Astrocyte of the spinal cord (primary cell): Measurements from ENCODE around the gene GSDME.

ENCODE experiments used
- DNase-seq: peaks from one replicate; pipeline ENCODE4 v3.0.0; 2011; ENCODE audit warnings: low read depth, low spot score
- H3K4me3 ChIP-seq: 2 replicates; pipeline ENCODE4 v1.5.1; 2011; ENCODE audit warnings: low read depth, mild to moderate bottlenecking, low read length, moderate library complexity
- in situ Hi-C: cut with HindIII; loops from 2 replicates; pipeline ENCODE4 v1.10.0; 2017; ENCODE audit warnings: low sequenced_read_pairs
- TF ChIP-seq, protein P1 (sequence below): IDR thresholded peaks from 2 replicates; pipeline ENCODE4 v1.5.1; 2012; ENCODE audit warnings: low read depth, mild to moderate bottlenecking, low read length, inconsistent platforms

Gene GSDME

DNA sequence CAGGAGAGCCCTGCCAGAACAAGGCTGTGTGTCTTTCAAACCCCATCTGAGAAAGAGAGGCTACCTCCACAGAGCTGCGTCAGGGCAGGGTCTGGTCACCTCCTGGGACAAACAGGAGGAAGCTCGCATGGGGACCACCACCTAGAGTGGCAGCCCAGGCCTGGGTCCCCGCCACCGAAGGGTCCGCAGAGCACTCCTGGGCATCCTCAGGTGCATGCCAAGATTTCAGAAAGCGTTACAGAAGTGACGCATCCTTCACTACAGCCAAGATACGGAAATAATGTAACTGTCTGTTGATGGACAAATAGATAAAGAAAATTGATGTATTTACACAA is 42.6 kb downstream of the GSDME start:
- in situ Hi-C loops, result no loop called here
- TF ChIP-seq, protein P1, sequence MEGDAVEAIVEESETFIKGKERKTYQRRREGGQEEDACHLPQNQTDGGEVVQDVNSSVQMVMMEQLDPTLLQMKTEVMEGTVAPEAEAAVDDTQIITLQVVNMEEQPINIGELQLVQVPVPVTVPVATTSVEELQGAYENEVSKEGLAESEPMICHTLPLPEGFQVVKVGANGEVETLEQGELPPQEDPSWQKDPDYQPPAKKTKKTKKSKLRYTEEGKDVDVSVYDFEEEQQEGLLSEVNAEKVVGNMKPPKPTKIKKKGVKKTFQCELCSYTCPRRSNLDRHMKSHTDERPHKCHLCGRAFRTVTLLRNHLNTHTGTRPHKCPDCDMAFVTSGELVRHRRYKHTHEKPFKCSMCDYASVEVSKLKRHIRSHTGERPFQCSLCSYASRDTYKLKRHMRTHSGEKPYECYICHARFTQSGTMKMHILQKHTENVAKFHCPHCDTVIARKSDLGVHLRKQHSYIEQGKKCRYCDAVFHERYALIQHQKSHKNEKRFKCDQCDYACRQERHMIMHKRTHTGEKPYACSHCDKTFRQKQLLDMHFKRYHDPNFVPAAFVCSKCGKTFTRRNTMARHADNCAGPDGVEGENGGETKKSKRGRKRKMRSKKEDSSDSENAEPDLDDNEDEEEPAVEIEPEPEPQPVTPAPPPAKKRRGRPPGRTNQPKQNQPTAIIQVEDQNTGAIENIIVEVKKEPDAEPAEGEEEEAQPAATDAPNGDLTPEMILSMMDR, result no peak
- no peak overlapping the region for H3K4me3 ChIP-seq
- DNase-seq, result no peak

DNA sequence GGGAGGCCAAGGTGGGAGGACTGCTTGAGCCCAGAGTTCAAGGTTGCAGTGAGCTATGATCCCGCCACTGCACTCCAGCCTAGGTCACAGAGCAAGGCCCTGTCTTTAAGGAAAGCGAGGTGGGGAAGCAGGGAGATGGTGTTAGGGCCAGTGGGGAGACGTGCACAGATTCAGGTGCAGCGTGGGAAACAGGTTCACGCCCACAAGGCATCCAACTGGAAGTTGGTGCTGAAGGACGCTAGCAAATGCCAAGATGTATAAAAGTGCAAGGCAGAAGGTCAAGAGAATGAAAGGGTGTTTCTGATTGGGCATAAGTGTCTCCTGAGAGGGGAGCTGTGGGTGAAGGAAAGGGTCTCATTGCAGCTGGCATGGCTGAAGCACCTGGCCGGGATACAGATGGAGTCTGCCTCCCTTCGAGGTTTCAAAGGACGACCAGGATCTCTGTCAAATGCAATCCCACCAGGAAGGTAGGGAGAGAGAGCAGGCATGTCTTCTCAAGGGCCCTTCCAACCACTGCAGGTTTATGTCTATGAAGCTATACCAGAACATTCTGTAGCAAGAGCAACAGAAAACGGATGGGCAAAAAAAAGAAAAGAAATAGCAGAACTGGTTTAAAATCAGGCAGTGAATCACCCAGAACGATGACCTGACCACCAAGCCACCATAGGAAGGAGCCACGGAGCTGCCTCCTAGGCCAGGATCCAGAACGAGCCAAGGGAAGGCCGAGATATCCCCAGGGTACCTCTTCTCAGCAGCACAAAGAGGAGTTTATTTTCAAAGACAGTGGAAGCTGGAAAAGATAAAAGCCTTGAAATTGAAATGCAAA is 43.2 kb downstream of the GSDME start:
- no peak overlapping the region for H3K4me3 ChIP-seq
- DNase-seq, result no peak
- in situ Hi-C loops, result no loop called here
- TF ChIP-seq, protein P1, result no peak

DNA sequence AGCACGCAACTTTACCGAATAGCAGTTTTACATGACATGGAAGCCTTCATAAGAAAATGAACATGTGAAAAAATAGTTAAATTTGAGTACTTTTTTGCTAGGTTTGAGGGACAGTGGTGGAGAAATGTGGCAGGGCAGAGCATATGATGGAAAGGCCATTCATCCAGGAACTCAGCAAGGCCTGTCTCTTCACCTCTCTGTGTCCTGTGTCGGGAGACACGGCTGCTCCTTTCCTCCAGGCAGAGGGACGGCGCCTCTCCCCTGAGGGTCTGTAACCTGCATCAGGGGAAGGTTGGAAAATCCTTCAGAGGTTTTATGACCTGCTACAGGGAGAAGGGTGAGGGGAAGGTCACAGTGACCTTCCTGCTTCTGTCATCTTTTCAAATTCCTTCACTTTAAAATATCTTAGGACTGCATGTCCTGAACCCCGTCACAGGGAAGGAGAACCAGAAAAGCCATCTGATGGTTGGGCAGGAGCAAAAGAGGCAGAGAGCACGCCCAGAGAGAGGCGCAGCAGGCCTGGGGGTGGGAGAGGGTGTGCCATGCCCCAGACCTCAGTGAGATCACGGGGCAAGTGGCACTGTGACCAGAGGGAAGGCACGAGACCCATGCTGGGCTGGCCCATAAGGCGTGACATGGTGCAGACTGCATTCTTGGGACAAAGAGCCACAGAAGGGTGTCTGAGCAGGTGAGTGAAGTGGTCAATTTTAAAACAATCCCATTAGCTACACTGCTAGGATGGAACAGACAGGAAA is 44.0 kb downstream of the GSDME start:
- DNase-seq, result no peak
- TF ChIP-seq, protein P1, result no peak
- in situ Hi-C loops, result no loop called here
- no peak overlapping the region for H3K4me3 ChIP-seq

DNA sequence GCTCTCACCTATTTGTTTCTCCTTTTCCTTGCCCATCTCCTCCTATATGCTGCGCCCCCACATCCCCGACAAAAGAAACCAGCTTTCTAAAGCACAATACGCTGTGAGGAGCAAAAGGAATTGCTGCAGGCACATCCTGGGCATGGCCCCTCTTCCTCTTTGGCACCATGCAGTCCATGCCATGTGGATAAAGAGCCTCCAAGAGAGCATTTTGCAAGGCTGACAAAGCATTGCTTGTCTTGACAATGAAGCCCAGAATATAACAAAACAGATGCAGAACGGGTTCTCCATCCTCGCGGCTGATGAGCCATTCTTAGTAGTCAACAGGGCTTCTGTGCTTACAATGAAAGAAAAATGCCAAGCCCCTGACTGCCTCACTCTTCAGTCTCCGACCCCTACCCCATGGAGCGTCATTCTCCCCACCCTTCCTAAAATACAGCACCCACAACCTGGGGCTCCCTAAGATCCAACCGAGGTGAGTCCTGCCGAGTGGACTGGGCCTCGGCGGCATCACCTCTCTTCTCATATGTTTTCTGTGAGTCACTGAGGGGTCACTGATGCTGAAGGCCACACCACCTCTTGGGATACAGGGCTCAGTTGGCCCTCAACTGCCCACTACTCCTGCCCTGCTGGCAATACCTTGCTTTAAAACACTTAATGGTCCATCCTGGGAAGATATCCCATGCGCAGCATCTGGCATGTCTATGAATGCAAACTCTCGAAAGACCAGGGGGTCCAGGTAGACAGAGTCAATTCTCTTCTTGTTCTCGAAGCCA is 47.5 kb downstream of the GSDME start:
- TF ChIP-seq, protein P1, result no peak
- no peak overlapping the region for H3K4me3 ChIP-seq
- DNase-seq, result no peak
- in situ Hi-C loops, result no loop called here

DNA sequence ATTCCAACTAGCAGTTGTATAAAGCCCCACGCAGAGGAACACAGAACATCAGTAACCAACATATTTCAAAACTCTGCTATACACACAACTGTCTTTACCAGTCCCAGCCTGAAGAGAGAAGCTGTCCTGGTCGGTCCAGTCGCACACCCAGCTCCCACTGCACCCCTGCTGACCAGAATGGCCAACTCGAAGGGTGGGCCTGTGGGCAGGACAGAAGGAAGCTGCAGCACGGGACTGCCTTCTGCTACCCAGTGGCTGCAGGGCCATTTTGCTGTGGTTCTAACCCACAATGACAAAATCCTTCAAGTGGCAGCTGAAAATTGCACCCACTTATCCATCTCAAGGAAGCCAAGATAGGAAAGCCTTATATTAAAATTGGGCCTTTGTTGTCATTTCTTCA is 48.2 kb downstream of the GSDME start:
- DNase-seq, result no peak
- no peak overlapping the region for H3K4me3 ChIP-seq
- TF ChIP-seq, protein P1, result no peak
- in situ Hi-C loops, result no loop called here

DNA sequence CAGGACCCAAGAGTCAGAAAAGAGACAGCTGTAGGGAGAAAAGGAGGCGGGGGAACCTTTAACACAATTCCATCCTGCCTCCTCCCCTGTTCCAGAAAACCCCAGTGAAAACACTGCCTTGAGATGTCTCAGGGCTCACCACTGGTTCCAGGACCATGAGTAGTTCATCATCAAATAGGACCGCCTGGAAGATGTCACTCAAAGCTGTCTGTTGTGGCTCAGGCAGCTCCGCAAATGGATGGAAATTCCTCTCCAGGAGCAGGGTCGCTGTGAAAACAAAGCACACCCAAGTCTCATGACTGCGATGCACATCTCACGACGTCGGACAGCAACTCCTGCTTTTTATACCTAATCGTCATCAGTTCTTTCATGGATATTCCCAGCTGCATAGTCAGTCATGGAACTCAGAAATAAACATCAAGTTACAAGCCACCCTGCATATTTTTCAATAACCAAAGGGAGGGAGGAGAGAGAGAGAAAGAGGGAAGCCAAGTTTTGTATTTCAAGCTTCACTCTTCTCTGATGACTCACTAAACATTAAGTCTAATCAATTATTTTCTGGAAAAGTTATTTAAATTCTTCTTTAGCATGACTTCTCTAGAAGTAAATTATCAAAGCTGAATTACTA is 49.2 kb downstream of the GSDME start:
- in situ Hi-C loops, result no loop called here
- peak; percentile 6 for DNase-seq

More for the DNA sequence above, 49.2 kb downstream of the GSDME start:
- no peak overlapping the region for H3K4me3 ChIP-seq
- TF ChIP-seq, protein P1, result no peak
